HCT116 (cell line): ENCODE measurements around the gene PRRT4. TPM values are rescaled to one million over a fixed set of nuclear protein-coding genes. Genes with fewer than 3 reads are reported as not detected.

Experiments used
- ATAC-seq: fragments of 200-7000 bp; cut with Tn5 transposase; 2 replicates; pipeline ENCODE4 v1.9.1; 2020; ENCODE audit warnings: mild to moderate bottlenecking, moderate library complexity
- BruUV-seq: library from RNA; stranded (reverse); fragments of 400-500 nt; replicated peaks from 2 replicates; lab custom pipeline; 2021; lab: Mats Ljungman, UMichigan
- CTCF ChIA-PET: fragments of 300-600 bp; sonication (Branson Sonifier 250); formaldehyde crosslinking; loops from one replicate; lab custom pipeline; 2021; ENCODE audit warnings: antibody characterized with exemption; lab: Charles Lee
- POLR2A ChIA-PET: fragments of 300-600, 350-600 bp; sonication (Branson Sonifier 250); formaldehyde crosslinking; loops from one replicate; lab custom pipeline; 2021; ENCODE audit warnings: antibody characterized with exemption; lab: Charles Lee
- RAD21 ChIA-PET, 2 experiments: fragments of 300-600 bp; sonication (Branson Sonifier 250); formaldehyde crosslinking; loops; one replicate each; lab custom pipeline; 2023; ENCODE audit warnings: low total read pairs in 2 of 2; ENCODE audit not compliant: uncharacterized antibody in 2 of 2, unreplicated experiment in 2 of 2, low non-redundant PET in 1 of 2; lab: Charles Lee
- DNase-seq: peaks from one replicate; pipeline ENCODE4 v3.0.0-alpha.2; 2010; ENCODE audit warnings: low read depth, low spot score
- H2AFZ ChIP-seq: fragments of 200-600 bp; shearing (Covaris generic), sonication (generic); 2 replicates; pipeline ENCODE4 v1.6.1; 2017; ENCODE audit warnings: low read depth, mixed run types, mixed read lengths, antibody characterized with exemption, low read length; ENCODE audit not compliant: poor library complexity, severe bottlenecking
- H3K27ac ChIP-seq: 2 replicates; pipeline ENCODE4 v1.5.1; 2012; ENCODE audit warnings: low read depth, low read length
- H3K27me3 ChIP-seq: fragments of 200-600 bp; sonication (generic); 2 replicates; pipeline ENCODE4 v1.6.1; 2016; ENCODE audit warnings: mixed run types, low read length, mixed read lengths; ENCODE audit not compliant: insufficient read depth
- H3K36me3 ChIP-seq, 2 experiments: fragments of 200-500 bp in 1 of 2; fragments of 200-600 bp in 1 of 2; sonication (Bioruptor generic) in 1 of 2; sonication (generic) in 1 of 2; 2 replicates each; pipeline versions ENCODE4 v1.5.1 to v1.6.1; 2014 to 2016; ENCODE audit warnings: low read length in 2 of 2, inconsistent platforms in 1 of 2, mixed read lengths in 1 of 2, mixed run types in 1 of 2; ENCODE audit not compliant: insufficient read depth in 2 of 2, control insufficient read depth in 1 of 2
- H3K4me1 ChIP-seq, 2 experiments: fragments of 200-600 bp in 1 of 2; sonication (generic) in 1 of 2; 2 replicates each; pipeline versions ENCODE4 v1.5.1 to v1.6.1; 2012 to 2017; ENCODE audit warnings: low read length in 2 of 2, inconsistent platforms in 1 of 2, mild to moderate bottlenecking in 1 of 2, mixed read lengths in 1 of 2, mixed run types in 1 of 2, moderate library complexity in 1 of 2; ENCODE audit not compliant: insufficient read depth in 2 of 2, control insufficient read depth in 1 of 2
- H3K4me2 ChIP-seq: fragments of 200-600 bp; sonication (generic); 2 replicates; pipeline ENCODE4 v1.6.1; 2017; ENCODE audit warnings: mixed run types, low read length, mixed read lengths
- H3K4me3 ChIP-seq, 2 experiments: fragments of 200-600 bp in 1 of 2; sonication (generic) in 1 of 2; replicated peaks in 1 of 2; 2 replicates each; pipeline ENCODE4 v1.5.1; 2011 to 2016; ENCODE audit warnings: low read length in 2 of 2, control low read depth in 1 of 2, low read depth in 1 of 2, mild to moderate bottlenecking in 1 of 2, mixed read lengths in 1 of 2, mixed run types in 1 of 2
- H3K79me2 ChIP-seq: fragments of 200-600 bp; sonication (generic); 2 replicates; pipeline ENCODE4 v1.6.1; 2017; ENCODE audit warnings: mild to moderate bottlenecking, mixed run types, low read length, moderate library complexity, mixed read lengths; ENCODE audit not compliant: insufficient read depth
- H3K9ac ChIP-seq: fragments of 200-600 bp; sonication (generic); 2 replicates; pipeline ENCODE4 v1.6.1; 2016; ENCODE audit warnings: low read length, mixed read lengths
- H3K9me2 ChIP-seq: fragments of 200-600 bp; sonication (generic), shearing (Covaris generic); 2 replicates; pipeline ENCODE4 v1.6.1; 2017; ENCODE audit warnings: mixed run types, mild to moderate bottlenecking, moderate library complexity; ENCODE audit not compliant: insufficient read depth
- H3K9me3 ChIP-seq, 2 experiments: fragments of 200-500 bp in 1 of 2; fragments of 200-600 bp in 1 of 2; sonication (Bioruptor generic) in 1 of 2; sonication (generic) in 1 of 2; 2 replicates each; pipeline ENCODE4 v1.6.1; 2014 to 2017; ENCODE audit warnings: low read length in 2 of 2, mixed read lengths in 2 of 2, inconsistent platforms in 1 of 2, low read depth in 1 of 2, mild to moderate bottlenecking in 1 of 2, mixed run types in 1 of 2, moderate library complexity in 1 of 2; ENCODE audit not compliant: control insufficient read depth in 1 of 2, insufficient read depth in 1 of 2
- H4K20me1 ChIP-seq: fragments of 200-600 bp; sonication (generic), shearing (Covaris generic); 2 replicates; pipeline ENCODE4 v1.6.1; 2017; ENCODE audit warnings: mixed run types, mild to moderate bottlenecking, moderate library complexity; ENCODE audit not compliant: insufficient read depth
- ATF3 ChIP-seq: IDR thresholded peaks from 2 replicates; pipeline ENCODE4 v1.6.1; 2012
- CEBPB ChIP-seq: IDR thresholded peaks from 2 replicates; pipeline ENCODE4 v1.6.1; 2012; ENCODE audit warnings: low read depth
- CTCF ChIP-seq, 3 experiments: fragments of 200-600 bp in 1 of 3; sonication (generic) in 1 of 3; IDR thresholded peaks in 2 of 3; conservative IDR thresholded peaks in 1 of 3; 2 replicates each; pipeline ENCODE4 v1.5.1; 2012 to 2017; ENCODE audit warnings: low read depth in 2 of 3, low read length in 2 of 3, antibody characterized with exemption in 1 of 3, borderline replicate concordance in 1 of 3, control low read depth in 1 of 3, mild to moderate bottlenecking in 1 of 3, mixed read lengths in 1 of 3, mixed run types in 1 of 3, moderate library complexity in 1 of 3; ENCODE audit not compliant: insufficient read depth in 1 of 3
- EGR1 ChIP-seq: IDR thresholded peaks from 2 replicates; pipeline ENCODE4 v1.6.1; 2012; ENCODE audit warnings: low read depth
- ELF1 ChIP-seq: IDR thresholded peaks from 2 replicates; pipeline ENCODE4 v1.6.1; 2012; ENCODE audit warnings: low read depth, borderline replicate concordance
- EZH2 ChIP-seq: fragments of 200-600 bp; sonication (generic); IDR thresholded peaks from 2 replicates; pipeline ENCODE4 v1.6.1; 2017; ENCODE audit warnings: antibody characterized with exemption, mixed run types
- EZH2phosphoT487 ChIP-seq: fragments of 200-600 bp; IDR thresholded peaks from 2 replicates; pipeline ENCODE4 v1.6.1; 2018; ENCODE audit warnings: antibody characterized with exemption, borderline replicate concordance
- FOSL1 ChIP-seq: IDR thresholded peaks from 2 replicates; pipeline ENCODE4 v1.6.1; 2012; ENCODE audit warnings: low read depth
- JUND ChIP-seq: IDR thresholded peaks from 2 replicates; pipeline ENCODE4 v1.6.1; 2012
- MAX ChIP-seq: IDR thresholded peaks from 2 replicates; pipeline ENCODE4 v1.6.1; 2012
- POLR2A ChIP-seq: IDR thresholded peaks from 2 replicates; pipeline ENCODE4 v1.7.0; 2011; ENCODE audit warnings: borderline replicate concordance; ENCODE audit not compliant: insufficient read depth, insufficient read length; ENCODE audit errors: extremely low read depth
- POLR2AphosphoS5 ChIP-seq: IDR thresholded peaks from 2 replicates; pipeline ENCODE4 v1.6.1; 2011; ENCODE audit warnings: mild to moderate bottlenecking, low read depth, low read length, moderate library complexity
- RAD21 ChIP-seq: IDR thresholded peaks from 2 replicates; pipeline ENCODE4 v1.6.1; 2012; ENCODE audit warnings: low read depth, mild to moderate bottlenecking
- SIN3A ChIP-seq: IDR thresholded peaks from 2 replicates; pipeline ENCODE4 v1.6.1; 2012; ENCODE audit warnings: low read depth
- SP1 ChIP-seq: IDR thresholded peaks from 2 replicates; pipeline ENCODE4 v1.6.1; 2012; ENCODE audit warnings: low read depth
- SRF ChIP-seq: IDR thresholded peaks from 2 replicates; pipeline ENCODE4 v1.6.1; 2012; ENCODE audit warnings: low read depth
- TCF7L2 ChIP-seq: IDR thresholded peaks from 2 replicates; pipeline ENCODE4 v1.7.0; 2011; ENCODE audit warnings: borderline replicate concordance, inconsistent platforms; ENCODE audit not compliant: insufficient read depth, insufficient read length; ENCODE audit errors: extremely low read depth
- ZBTB33 ChIP-seq: IDR thresholded peaks from 2 replicates; pipeline ENCODE4 v1.6.1; 2011; ENCODE audit warnings: mild to moderate bottlenecking, low read length, moderate library complexity; ENCODE audit not compliant: insufficient replicate concordance; ENCODE audit errors: extremely low read depth
- ZFX ChIP-seq: fragments of 450-650 bp; IDR thresholded peaks from 2 replicates; pipeline ENCODE4 v1.6.1; 2017
- ZNF274 ChIP-seq: fragments of 200-500 bp; sonication (Bioruptor generic); IDR thresholded peaks from 2 replicates; pipeline ENCODE4 v1.6.1; 2014; ENCODE audit warnings: mild to moderate bottlenecking, low read depth, low read length, inconsistent platforms
- intact Hi-C: fragments of 100-400 bp; cut with micrococcal nuclease; formaldehyde crosslinking; loops from 2 replicates; pipeline ENCODE4 v1.10.0; 2022
- total RNA-seq: library from RNA; stranded (reverse); gene quantifications from one replicate; pipeline ENCODE4 v1.2.1, GENCODE V29; 2021; ENCODE audit not compliant: unreplicated experiment

PRRT4 gene
- total RNA-seq, 1 experiment from 2014 or later = 4.0 TPM

GRCh38 chr7:128362670-128363069 lies 1.2 kb upstream of the PRRT4 start:
- Histone ChIP-seq H3K9me3 (no peaks in the 10 kb centered on the region), H2AFZ (peak overlapping the region; percentile 90), H3K27me3 (peaks cover 11% of the 10 kb centered on the region; the same call in 1 of the 2 replicates), H3K4me1 (peaks cover 6 to 18% of the 10 kb centered on the region in 2 experiments), H3K9ac (no peak overlapping the region), H3K79me2 (no peaks in the 10 kb centered on the region), H3K9me2 (no peaks in the 10 kb centered on the region), H3K4me2 (no peak overlapping the region; the same call in 1 of the 2 replicates)
- no peak for DNase-seq
- ChIA-PET POLR2A (no interaction called here), CTCF (interaction anchor here (1.0 kb wide), 1 partner anchor 15 kb away, joined by 3 read pairs; no protein-coding TSS in a partner anchor), RAD21 (interaction anchor here in 1 of 2 experiments (1.0 kb wide), 1 partner anchor 25 kb away, joined by 3 read pairs; no protein-coding TSS in a partner anchor)
- intact Hi-C loops = no loop called here
- no peak for TF ChIP-seq ATF3
- no peak for TF ChIP-seq SRF
- no peak for TF ChIP-seq TCF7L2
- TF ChIP-seq POLR2A = no peak
- no peak for TF ChIP-seq EZH2phosphoT487
- TF ChIP-seq MAX = no peak
- no peak for TF ChIP-seq RAD21
- no peak for TF ChIP-seq POLR2AphosphoS5
- no peak for TF ChIP-seq ELF1
- TF ChIP-seq ZBTB33 = no peak
- TF ChIP-seq FOSL1 = no peak
- TF ChIP-seq ZFX = no peak
- TF ChIP-seq ZNF274 = no peak
- TF ChIP-seq CEBPB = no peak
- no peak for TF ChIP-seq SP1
- no peak for TF ChIP-seq SIN3A
- no peak for TF ChIP-seq JUND
- TF ChIP-seq CTCF (IDR thresholded peaks at IDR 0.05 in 2 of 3, conservative IDR thresholded peaks at IDR 0.05 in 1 of 3; ENCODE audit: borderline replicate concordance in 1 of 3, insufficient read depth in 1 of 3, low read depth in 2 of 3, low read length in 2 of 3) = no peak
- TF ChIP-seq EGR1 = no peak
- no peak for TF ChIP-seq EZH2
- TF ChIP-seq, all 23 proteins: peak for 0
- Histone ChIP-seq H3K27ac (no peak overlapping the region), H3K4me3 (no peak overlapping the region), H3K36me3 (no peaks in the 10 kb centered on the region), H4K20me1 (no peaks in the 10 kb centered on the region)
- BruUV-seq = no TSS peak
- ATAC-seq = no peak
